MM.1S (cell line): Measurements from ENCODE around the gene TRIM15.

Source experiments
- CTCF ChIP-seq: fragments of 300-600 bp; sonication (generic); IDR thresholded peaks from 2 replicates; pipeline ENCODE4 v1.5.1; 2016; ENCODE audit warnings: antibody characterized with exemption, low read length, mixed read lengths
- EZH2 ChIP-seq: fragments of 300-600 bp; sonication (generic); optimal IDR thresholded peaks from 2 replicates; pipeline ENCODE3; 2017; ENCODE audit warnings: low read depth, mild to moderate bottlenecking, antibody characterized with exemption, low read length, mixed read lengths

GRCh38 chr6:30152016-30152673 lies 11.2 kb upstream of the TRIM15 start:
- TF ChIP-seq CTCF (no peak), EZH2 (no peak)
